ENCODE measurements around the gene SLC18B1. TPM values are rescaled to one million over a fixed set of nuclear protein-coding genes. Genes with fewer than 3 reads are reported as not detected.

The SLC18B1 gene
- polyA plus RNA-seq, 2 of the 4 experiments (the other 2 are of a cell fraction) = 4.5 to 17.4 TPM

- TF ChIP-seq JUNB (IDR thresholded peaks at IDR 0.05) (no peak), MAFK (IDR thresholded peaks at IDR 0.05; ENCODE audit: partially characterized antibody) (no peak), KDM1A (IDR thresholded peaks at IDR 0.05; ENCODE audit: low read depth) (no peak)
- Histone ChIP-seq H3K4me2 (no peak overlapping the region), H3K4me1 (peaks cover 3% of the 10 kb centered on the region; the same call in 1 of the 3 replicates), H3K9me3 (no peaks in the 10 kb centered on the region), H3K4me3 (no peak overlapping the region), H3K27ac (no peak overlapping the region)
- DNase-seq (ENCODE audit: low read depth in 1 of 2, low spot score in 1 of 2) (no peak), FAIRE-seq (no peak), ATAC-seq (no peak)
- ChIA-PET POLR2A (no interaction called here), CTCF (no interaction called here)
- 88% methylated on average over 2 of the region's 2 CpGs for WGBS (ENCODE audit: missing lambda C conversion rate)
Observed at GRCh38 chr6:132758689-132759088, 39.7 kb downstream of the SLC18B1 start.

GRCh38 chr6:132752255-132752654 lies 46.2 kb downstream of the SLC18B1 start:
- TF ChIP-seq RAD21 (conservative IDR thresholded peaks at IDR 0.05 in 1 of 2, IDR thresholded peaks at IDR 0.05 in 1 of 2) (no peak), MAFK (IDR thresholded peaks at IDR 0.05; ENCODE audit: partially characterized antibody) (no peak), MAX (IDR thresholded peaks at IDR 0.05) (no peak), HOXA7 (CRISPR knock-in tag; IDR thresholded peaks at IDR 0.05) (no peak), RFX5 (IDR thresholded peaks at IDR 0.05) (no peak), TP53 (CRISPR knock-in tag; IDR thresholded peaks at IDR 0.05) (no peak), REST (IDR thresholded peaks at IDR 0.05) (no peak), PBX3 (IDR thresholded peaks at IDR 0.05) (no peak), SREBF2 (IDR thresholded peaks at IDR 0.05) (no peak), CEBPB (IDR thresholded peaks at IDR 0.05) (no peak), KDM1A (IDR thresholded peaks at IDR 0.05; ENCODE audit: low read depth) (no peak), POLR2A (IDR thresholded peaks at IDR 0.05; ENCODE audit: low read length) (no peak)
- POLR2A ChIA-PET = no interaction called here
- CTCF ChIA-PET = no interaction called here
- Histone ChIP-seq H3K4me3 (no peak overlapping the region), H3K27ac (no peak overlapping the region), H3K4me2 (no peak overlapping the region), H3K4me1 (no peaks in the 10 kb centered on the region), H3K9me3 (no peaks in the 10 kb centered on the region)
- 7% methylated on average over 1 of the region's 1 CpG for WGBS (ENCODE audit: missing lambda C conversion rate)
- ATAC-seq (no peak), DNase-seq (ENCODE audit: low read depth in 1 of 2, low spot score in 1 of 2) (no peak), FAIRE-seq (no peak)

- CTCF ChIA-PET = no interaction called here
- no peak overlapping the region for H3K4me3 ChIP-seq
- no peak for FAIRE-seq
- WGBS (ENCODE audit: missing lambda C conversion rate) = 59% methylated on average over 1 of the region's 1 CpG
- no peaks in the 10 kb centered on the region for H3K4me1 ChIP-seq
- no peak for TF ChIP-seq CTCF (IDR thresholded peaks at IDR 0.05)
- no peak for TF ChIP-seq MYC (IDR thresholded peaks at IDR 0.05; ENCODE audit: borderline replicate concordance, low read length)
- TF ChIP-seq ZC3H11A (IDR thresholded peaks at IDR 0.05) = no peak
- no peak overlapping the region for H3K27ac ChIP-seq
- ATAC-seq = no peak
- no peak overlapping the region for H3K4me2 ChIP-seq
- DNase-seq (ENCODE audit: low read depth in 1 of 2, low spot score in 1 of 2) = no peak
- no peaks in the 10 kb centered on the region for H3K9me3 ChIP-seq
- POLR2A ChIA-PET = no interaction called here
Observed at GRCh38 chr6:132751828-132752227, 46.6 kb downstream of the SLC18B1 start.

Data from A549 (cell line).